Ovary (tissue), 9 donors: Measurements from ENCODE around the gene COG5. TPM values are rescaled to one million over a fixed set of nuclear protein-coding genes. Genes with fewer than 3 reads are reported as not detected.

Experiments used
- DNase-seq, 5 donors: peaks; one replicate each; pipeline ENCODE4 v3.0.0-alpha.2; 2019 to 2020
- H3K27ac ChIP-seq, 2 donors: fragments of 200-600 bp; one replicate each; pipeline versions ENCODE4 v1.5.1 to v1.8.0; 2019 to 2022
- H3K27me3 ChIP-seq: fragments of 200-600 bp; one replicate; pipeline ENCODE4 v1.8.0; 2022
- H3K36me3 ChIP-seq: fragments of 200-600 bp; sonication (generic); one replicate; pipeline ENCODE4 v1.5.1; 2019
- H3K4me1 ChIP-seq: one replicate; pipeline ENCODE4 v1.8.1; 2013; ENCODE audit warnings: mild to moderate bottlenecking, moderate library complexity; ENCODE audit not compliant: insufficient read depth
- H3K4me3 ChIP-seq: fragments of 200-600 bp; sonication (generic); one replicate; pipeline ENCODE4 v1.5.1; 2017
- H3K9me3 ChIP-seq, 2 donors: fragments of 200-600 bp in 1 of 2; sonication (generic) in 1 of 2; one replicate each; pipeline versions ENCODE4 v1.5.1 to v1.8.1; 2013 to 2019; ENCODE audit warnings: mild to moderate bottlenecking in 1 of 2, moderate library complexity in 1 of 2
- CTCF ChIP-seq, 3 donors: fragments of 450-650 bp in 2 of 3; fragments of 200-600 bp in 1 of 3; IDR thresholded peaks; one replicate each; pipeline versions ENCODE4 v1.5.1 to v1.8.0; 2016 to 2022; ENCODE audit warnings: antibody characterized with exemption in 3 of 3, mild to moderate bottlenecking in 1 of 3
- EP300 ChIP-seq: sonication (generic); formaldehyde crosslinking; IDR thresholded peaks from one replicate; pipeline ENCODE4 v1.6.1; 2017; ENCODE audit warnings: antibody characterized with exemption
- POLR2A ChIP-seq: fragments of 450-650 bp; IDR thresholded peaks from one replicate; pipeline ENCODE4 v1.6.1; 2017; ENCODE audit warnings: antibody characterized with exemption, mild to moderate bottlenecking, moderate library complexity
- WGBS, 3 donors: extraction: QIAGEN DNeasy Blood & Tissue Kit in 1 of 3; methylation state at CpG; one replicate each; pipeline versions ENCODE4 v1.1.5 to v1.1.7; 2013 to 2017; 5-methylcytosine and 5-hydroxymethylcytosine counted together
- intact Hi-C, 4 donors: fragments of 100-400 bp; cut with DNase I; formaldehyde crosslinking; loops; one replicate each; pipeline versions ENCODE4 v1.11.0 to v1.15.1; 2022 to 2023
- polyA plus RNA-seq, 2 donors: library from polyadenylated mRNA; stranded (reverse); fragments of 200-250 nt in 1 of 2; fragments of 350-450 nt in 1 of 2; fragmentation: Illumina TruSeq in 1 of 2; extraction: RNeasy Lipid Tissue Mini Kit (QIAGEN cat#74804) in 1 of 2; gene quantifications; one replicate each; pipeline ENCODE4 v1.2.3, GENCODE V29; 2013 to 2014
- total RNA-seq, 7 donors: library from RNA; depleted of rRNA in 2 of 7; stranded (reverse); fragments of >200 nt in 2 of 7; fragmentation: NEBNext Ultra II Directional in 3 of 7; extraction: Animal tissue kit (Norgen Biotek cat#: 25700) in 3 of 7; gene quantifications; one replicate each; pipeline versions ENCODE4 v1.1.0 to v1.2.4, GENCODE V29; 2016 to 2023
- donor health status: DM: no; HTN: no; CAD: no; lungs with moderate emphysema.
- donor health status: DM: no; HTN: no; CAD: no.
- donor health status: Bipolar disorder and iron deficiency.
- donor health status: DM: yes; HTN: yes; CAD: no.
- donor health status: DM: no; HTN: no; CAD: no.
- donor health status: DM: yes; HTN: yes; CAD: no.

COG5 gene
- total and polyA plus RNA-seq, 9 donors, result 10.3 to 49.7 (median 37.6) TPM

GRCh38 chr7:107304063-107304462 is 259.7 kb downstream of the COG5 start:
- Histone ChIP-seq H3K27ac (no peak overlapping the region), H3K9me3 (no peaks in the 10 kb centered on the region), H3K36me3 (no peaks in the 10 kb centered on the region), H3K4me3 (no peak overlapping the region), H3K4me1 (no peaks in the 10 kb centered on the region), H3K27me3 (no peaks in the 10 kb centered on the region)
- DNase-seq, result no peak
- intact Hi-C loops, result no loop called here
- WGBS, 3 donors, result 89 to 91% (median 91%) methylated on average over 1 of the region's 1 CpG
- TF ChIP-seq EP300 (no peak), POLR2A (no peak), CTCF (IDR thresholded peaks at IDR 0.05) (no peak)

- H3K4me1 ChIP-seq, result no peaks in the 10 kb centered on the region
- TF ChIP-seq EP300, result no peak
- no peak for TF ChIP-seq CTCF (IDR thresholded peaks at IDR 0.05)
- TF ChIP-seq POLR2A, result no peak
- 93 to 96% (median 96%) methylated on average over 2 of the region's 2 CpGs for WGBS, 3 donors
- H3K36me3 ChIP-seq, result no peaks in the 10 kb centered on the region
- no peak for DNase-seq
- no peak overlapping the region for H3K4me3 ChIP-seq
- no peak overlapping the region for H3K27ac ChIP-seq
- intact Hi-C loops, result no loop called here
- no peaks in the 10 kb centered on the region for H3K27me3 ChIP-seq
- no peaks in the 10 kb centered on the region for H3K9me3 ChIP-seq
These were observed 261.4 kb downstream of the COG5 start for GRCh38 chr7:107302250-107302847.

- intact Hi-C loops, result no loop called here
These were observed 269.5 kb downstream of the COG5 start for GRCh38 chr7:107294182-107294581.

GRCh38 chr7:107292591-107292990 is 271.1 kb downstream of the COG5 start:
- WGBS, 3 donors, result 68 to 75% (median 69%) methylated on average over 2 of the region's 2 CpGs
- H3K27ac ChIP-seq, result no peak overlapping the region

More at GRCh38 chr7:107294182-107294581, 269.5 kb downstream of the COG5 start:
- TF ChIP-seq CTCF (IDR thresholded peaks at IDR 0.05) (no peak), EP300 (no peak), POLR2A (no peak)
- WGBS, 3 donors, result 94 to 100% (median 98%) methylated on average over 1 of the region's 1 CpG
- Histone ChIP-seq H3K9me3 (no peaks in the 10 kb centered on the region), H3K27ac (no peak overlapping the region), H3K27me3 (no peaks in the 10 kb centered on the region), H3K36me3 (no peaks in the 10 kb centered on the region), H3K4me3 (no peak overlapping the region), H3K4me1 (no peaks in the 10 kb centered on the region)
- no peak for DNase-seq

More at GRCh38 chr7:107292591-107292990, 271.1 kb downstream of the COG5 start:
- Histone ChIP-seq H3K4me1 (no peaks in the 10 kb centered on the region), H3K27me3 (no peaks in the 10 kb centered on the region), H3K36me3 (no peaks in the 10 kb centered on the region), H3K9me3 (no peaks in the 10 kb centered on the region), H3K4me3 (no peak overlapping the region)
- TF ChIP-seq CTCF (IDR thresholded peaks at IDR 0.05) (no peak), POLR2A (no peak), EP300 (no peak)
- intact Hi-C loops, result no loop called here
- no peak for DNase-seq
